HepG2 (cell line): ENCODE measurements around the gene KRI1. TPM values are rescaled to one million over a fixed set of nuclear protein-coding genes. Genes with fewer than 3 reads are reported as not detected.
A peak's percentile ranks its signal among the peaks of the same experiment; 100 is the strongest.

ENCODE experiments used
- ATF5 ChIP-seq: sonication (generic); formaldehyde crosslinking; IDR thresholded peaks from 2 replicates; pipeline ENCODE4 v1.4.0; 2020; ENCODE audit warnings: mild to moderate bottlenecking, low read depth, missing genetic modification reagents
- BATF2 ChIP-seq: sonication (generic); formaldehyde crosslinking; IDR thresholded peaks from 2 replicates; pipeline ENCODE4 v1.8.0; 2022; ENCODE audit warnings: mild to moderate bottlenecking, missing genetic modification reagents, moderate library complexity
- FOXO4 ChIP-seq: sonication (generic); formaldehyde crosslinking; conservative IDR thresholded peaks from 2 replicates; pipeline ENCODE4 v1.8.1; 2023; ENCODE audit warnings: missing genetic modification reagents
- HNRNPH1 ChIP-seq: fragments of 200-400 bp; formaldehyde crosslinking; optimal IDR thresholded peaks from 2 replicates; pipeline ENCODE3; 2017; ENCODE audit warnings: mild to moderate bottlenecking, low read depth, low read length
- KMT2B ChIP-seq: IDR thresholded peaks from 2 replicates; pipeline ENCODE4 v1.6.1; 2016; ENCODE audit warnings: missing genetic modification reagents, missing compliant biosample characterization
- NR3C1 ChIP-seq: sonication (generic); formaldehyde crosslinking; IDR thresholded peaks from 2 replicates; pipeline ENCODE4 v1.4.0; 2020; ENCODE audit warnings: missing genetic modification reagents
- PLRG1 ChIP-seq: fragments of 450-650 bp; conservative IDR thresholded peaks from 2 replicates; pipeline ENCODE4 v1.6.1; 2016
- SIX4 ChIP-seq: sonication (generic); formaldehyde crosslinking; IDR thresholded peaks from 2 replicates; pipeline ENCODE4 v1.4.0; 2020; ENCODE audit warnings: missing genetic modification reagents
- SOX6 ChIP-seq, 2 experiments: fragments of 450-650 bp in 1 of 2; sonication (generic) in 1 of 2; formaldehyde crosslinking in 1 of 2; IDR thresholded peaks; 2 replicates each; pipeline versions ENCODE4 v1.4.0 to v1.6.1; 2017 to 2020; ENCODE audit warnings: antibody characterized with exemption in 1 of 2, mild to moderate bottlenecking in 1 of 2, missing genetic modification reagents in 1 of 2
- YEATS4 ChIP-seq: sonication (generic); formaldehyde crosslinking; IDR thresholded peaks from 2 replicates; pipeline ENCODE4 v1.4.0; 2020; ENCODE audit warnings: missing genetic modification reagents, borderline replicate concordance
- ZKSCAN5 ChIP-seq: sonication (generic); formaldehyde crosslinking; IDR thresholded peaks from 2 replicates; pipeline ENCODE4 v1.5.1; 2020; ENCODE audit warnings: mild to moderate bottlenecking, missing genetic modification reagents
- ZMYM4 ChIP-seq: sonication (generic); formaldehyde crosslinking; IDR thresholded peaks from 2 replicates; pipeline ENCODE4 v1.8.1; 2023; ENCODE audit warnings: mild to moderate bottlenecking, missing genetic modification reagents
- ZNF10 ChIP-seq: sonication (generic); formaldehyde crosslinking; IDR thresholded peaks from 2 replicates; pipeline ENCODE4 v1.4.0; 2020; ENCODE audit warnings: mild to moderate bottlenecking, low read depth, missing genetic modification reagents, borderline replicate concordance
- ZNF414 ChIP-seq: sonication (generic); formaldehyde crosslinking; IDR thresholded peaks from 2 replicates; pipeline ENCODE4 v1.5.0; 2020; ENCODE audit warnings: missing genetic modification reagents
- ZNF44 ChIP-seq: sonication (generic); formaldehyde crosslinking; IDR thresholded peaks from 2 replicates; pipeline ENCODE4 v1.5.1; 2020; ENCODE audit warnings: mild to moderate bottlenecking, missing genetic modification reagents
- ZNF446 ChIP-seq: sonication (generic); formaldehyde crosslinking; IDR thresholded peaks from 2 replicates; pipeline ENCODE4 v1.5.0; 2020; ENCODE audit warnings: mild to moderate bottlenecking, missing genetic modification reagents
- ZNF556 ChIP-seq: sonication (generic); formaldehyde crosslinking; IDR thresholded peaks from 2 replicates; pipeline ENCODE4 v1.4.0; 2020; ENCODE audit warnings: mild to moderate bottlenecking, missing genetic modification reagents, borderline replicate concordance
- ZNF558 ChIP-seq: sonication (generic); formaldehyde crosslinking; IDR thresholded peaks from 2 replicates; pipeline ENCODE4 v1.9.0; 2022; ENCODE audit warnings: mild to moderate bottlenecking, missing genetic modification reagents, borderline replicate concordance
- ZNF770 ChIP-seq: sonication (generic); formaldehyde crosslinking; IDR thresholded peaks from 2 replicates; pipeline ENCODE4 v1.5.0; 2020; ENCODE audit warnings: mild to moderate bottlenecking, missing genetic modification reagents
- polyA plus RNA-seq, 8 experiments: library from polyadenylated mRNA; depleted of rRNA in 3 of 8; stranded (reverse) in 7 of 8; unstranded in 1 of 8; fragments of >200 nt; fragmentation: Illumina TruSeq in 4 of 8; extraction: Trizol in 4 of 8; gene quantifications; 2 replicates each; pipeline versions ENCODE4 v1.2.1 to v1.2.3, GENCODE V29; 2011 to 2016; ENCODE audit warnings: low read depth in 4 of 8, missing spikeins in 1 of 8, mixed read lengths in 1 of 8; ENCODE audit not compliant: insufficient read depth in 1 of 8
- total RNA-seq, 5 experiments: library from RNA; depleted of rRNA; stranded (reverse); fragments of >200 nt; fragmentation: Illumina TruSeq; extraction: Trizol; gene quantifications; 2 replicates each; pipeline ENCODE4 v1.2.3, GENCODE V29; 2016; ENCODE audit warnings: low read depth in 1 of 5

Gene KRI1
- total and polyA plus RNA-seq, 2 of the 13 experiments (the other 11 are each of a cell fraction or from before 2014, with no cell fraction given) = 9.1 to 11.7 TPM

- TF ChIP-seq SIX4 (no peak), PLRG1 (no peak), SOX6 (IDR thresholded peaks at IDR 0.05) (no peak), SOX6 (CRISPR knock-in tag; IDR thresholded peaks at IDR 0.05) (no peak), BATF2 (CRISPR knock-in tag) (no peak), ATF5 (CRISPR knock-in tag) (no peak), ZNF558 (CRISPR knock-in tag) (no peak), KMT2B (no peak), ZNF556 (CRISPR knock-in tag) (no peak), ZKSCAN5 (CRISPR knock-in tag) (no peak), ZNF44 (CRISPR knock-in tag) (no peak), YEATS4 (peak; percentile 43; the same call in 1 of the 2 replicates), ZNF10 (CRISPR knock-in tag) (no peak), ZNF414 (CRISPR knock-in tag) (no peak), NR3C1 (CRISPR knock-in tag) (no peak), ZMYM4 (CRISPR knock-in tag) (0 out of 2 replicates have a peak, but pooled peaks have one; percentile 10), HNRNPH1 (no peak), ZNF770 (peak; percentile 73; the same call in 1 of the 2 replicates), FOXO4 (CRISPR knock-in tag) (no peak), ZNF446 (CRISPR knock-in tag) (0 out of 2 replicates have a peak, but pooled peaks have one; percentile 44)
These were observed 22.2 kb downstream of the KRI1 start, which contains the start of gene ATG4D (continued) for GRCh38 chr19:10543420-10544241.
